Type B pancreatic cell (in vitro differentiated cells): ENCODE results near the gene SPARC. TPM values are rescaled to one million over a fixed set of nuclear protein-coding genes. Genes with fewer than 3 reads are reported as not detected.
"Not testable (repeated sequence)": the region's sequence is repeated elsewhere in the genome, so short reads cannot be mapped to it uniquely, and the experiment has no call there.

ENCODE experiments used
- DNase-seq: peaks from one replicate; pipeline ENCODE4 v3.0.0; 2021; ENCODE audit warnings: mixed read lengths; ENCODE audit not compliant: unreplicated experiment; ENCODE audit errors: extremely low spot score
- H3K27ac Mint-ChIP-seq: 2 replicates; pipeline ENCODE4 v1.8.0; 2021; ENCODE audit warnings: mild to moderate bottlenecking, mixed read lengths
- H3K27me3 Mint-ChIP-seq: 2 replicates; pipeline ENCODE4 v1.8.0; 2021; ENCODE audit warnings: mixed read lengths
- H3K36me3 Mint-ChIP-seq: 2 replicates; pipeline ENCODE4 v1.8.0; 2021; ENCODE audit warnings: mixed read lengths
- H3K4me1 Mint-ChIP-seq: one replicate; pipeline ENCODE4 v1.8.0; 2021; ENCODE audit warnings: mixed read lengths; ENCODE audit not compliant: unreplicated experiment
- H3K4me3 Mint-ChIP-seq: 2 replicates; pipeline ENCODE4 v1.8.0; 2021; ENCODE audit warnings: mild to moderate bottlenecking, mixed read lengths
- H3K9me3 Mint-ChIP-seq: 2 replicates; pipeline ENCODE4 v1.8.0; 2021; ENCODE audit warnings: mixed read lengths
- CTCF ChIP-seq: fragments of 200-600 bp; sonication (generic); conservative IDR thresholded peaks from 2 replicates; pipeline ENCODE4 v1.5.0; 2021; ENCODE audit warnings: antibody characterized with exemption, mild to moderate bottlenecking
- total RNA-seq: library from RNA; stranded (reverse); gene quantifications from 2 replicates; pipeline ENCODE4 v1.2.1, GENCODE V29; 2021; ENCODE audit warnings: low replicate concordance

SPARC gene
- total RNA-seq, 1 donor from 2014 or later, result 973 TPM

GRCh38 chr5:151680944-151681427, 5.7 kb downstream of the SPARC start:
- no peak overlapping the region for H3K27ac Mint-ChIP-seq

GRCh38 chr5:151680156-151680505, 6.6 kb downstream of the SPARC start:
- DNase-seq, H3K27me3 Mint-ChIP-seq, H3K4me3 Mint-ChIP-seq, H3K27ac Mint-ChIP-seq, H3K9me3 Mint-ChIP-seq: not testable (repeated sequence)
- Mint-ChIP-seq H3K36me3 (peaks cover 28% of the 10 kb centered on the region), H3K4me1 (peaks cover 66% of the 10 kb centered on the region)

More at GRCh38 chr5:151680944-151681427, 5.7 kb downstream of the SPARC start:
- H3K4me3 Mint-ChIP-seq, result no peak overlapping the region
- DNase-seq, result no peak
- TF ChIP-seq CTCF, result no peak
- H3K27me3 Mint-ChIP-seq, result peaks cover 1% of the 10 kb centered on the region
- H3K4me1 Mint-ChIP-seq, result peaks cover 67% of the 10 kb centered on the region
- no peaks in the 10 kb centered on the region for H3K9me3 Mint-ChIP-seq
- peaks cover 21% of the 10 kb centered on the region for H3K36me3 Mint-ChIP-seq

- H3K27ac Mint-ChIP-seq, result no peak overlapping the region
These were observed 7.1 kb downstream of the SPARC start for GRCh38 chr5:151679421-151680155.

GRCh38 chr5:151678713-151679112, 8.0 kb downstream of the SPARC start:
- Mint-ChIP-seq H3K27ac (peak overlapping the region; percentile 47), H3K9me3 (no peaks in the 10 kb centered on the region), H3K36me3 (peaks cover 25% of the 10 kb centered on the region), H3K4me1 (peaks cover 54% of the 10 kb centered on the region), H3K27me3 (no peaks in the 10 kb centered on the region), H3K4me3 (peak overlapping the region; percentile 11)
- TF ChIP-seq CTCF, result no peak
- no peak for DNase-seq

More at GRCh38 chr5:151679421-151680155, 7.1 kb downstream of the SPARC start:
- Mint-ChIP-seq H3K4me3 (no peak overlapping the region), H3K9me3 (no peaks in the 10 kb centered on the region), H3K4me1 (peaks cover 60% of the 10 kb centered on the region), H3K27me3 (no peaks in the 10 kb centered on the region), H3K36me3 (peaks cover 28% of the 10 kb centered on the region)
- no peak for TF ChIP-seq CTCF
- DNase-seq, result no peak

- no peak for DNase-seq
- Mint-ChIP-seq H3K4me3 (peak overlapping the region; percentile 11), H3K9me3 (no peaks in the 10 kb centered on the region), H3K27ac (peak overlapping the region; percentile 47), H3K4me1 (peaks cover 52% of the 10 kb centered on the region), H3K36me3 (peaks cover 24% of the 10 kb centered on the region), H3K27me3 (no peaks in the 10 kb centered on the region)
- TF ChIP-seq CTCF, result no peak
These were observed 8.8 kb downstream of the SPARC start for GRCh38 chr5:151677776-151678545.

- H3K27me3 Mint-ChIP-seq, result no peaks in the 10 kb centered on the region
- no peaks in the 10 kb centered on the region for H3K9me3 Mint-ChIP-seq
- H3K4me1 Mint-ChIP-seq, result peaks cover 42% of the 10 kb centered on the region
- H3K4me3 Mint-ChIP-seq, result no peak overlapping the region
- no peak overlapping the region for H3K27ac Mint-ChIP-seq
- peaks cover 28% of the 10 kb centered on the region for H3K36me3 Mint-ChIP-seq
- no peak for DNase-seq
- no peak for TF ChIP-seq CTCF
These were observed 10.0 kb downstream of the SPARC start for GRCh38 chr5:151676719-151677118.
